HCT116 (cell line): ENCODE measurements around the gene LAGE3. TPM values are rescaled to one million over a fixed set of nuclear protein-coding genes. Genes with fewer than 3 reads are reported as not detected.
A peak's percentile ranks its signal among the peaks of the same experiment; 100 is the strongest.

Experiments
- ATAC-seq: fragments of 200-7000 bp; cut with Tn5 transposase; 2 replicates; pipeline ENCODE4 v1.9.1; 2020; ENCODE audit warnings: mild to moderate bottlenecking, moderate library complexity
- BruUV-seq: library from RNA; stranded (reverse); fragments of 400-500 nt; replicated peaks from 2 replicates; lab custom pipeline; 2021; lab: Mats Ljungman, UMichigan
- CTCF ChIA-PET: fragments of 300-600 bp; sonication (Branson Sonifier 250); formaldehyde crosslinking; loops from one replicate; lab custom pipeline; 2021; ENCODE audit warnings: antibody characterized with exemption; lab: Charles Lee
- POLR2A ChIA-PET: fragments of 300-600, 350-600 bp; sonication (Branson Sonifier 250); formaldehyde crosslinking; loops from one replicate; lab custom pipeline; 2021; ENCODE audit warnings: antibody characterized with exemption; lab: Charles Lee
- RAD21 ChIA-PET, 2 experiments: fragments of 300-600 bp; sonication (Branson Sonifier 250); formaldehyde crosslinking; loops; one replicate each; lab custom pipeline; 2023; ENCODE audit warnings: low total read pairs in 2 of 2; ENCODE audit not compliant: uncharacterized antibody in 2 of 2, unreplicated experiment in 2 of 2, low non-redundant PET in 1 of 2; lab: Charles Lee
- DNase-seq: peaks from one replicate; pipeline ENCODE4 v3.0.0-alpha.2; 2010; ENCODE audit warnings: low read depth, low spot score
- H2AFZ ChIP-seq: fragments of 200-600 bp; shearing (Covaris generic), sonication (generic); 2 replicates; pipeline ENCODE4 v1.6.1; 2017; ENCODE audit warnings: low read depth, mixed run types, mixed read lengths, antibody characterized with exemption, low read length; ENCODE audit not compliant: poor library complexity, severe bottlenecking
- H3K27ac ChIP-seq: 2 replicates; pipeline ENCODE4 v1.5.1; 2012; ENCODE audit warnings: low read depth, low read length
- H3K27me3 ChIP-seq: fragments of 200-600 bp; sonication (generic); 2 replicates; pipeline ENCODE4 v1.6.1; 2016; ENCODE audit warnings: mixed run types, low read length, mixed read lengths; ENCODE audit not compliant: insufficient read depth
- H3K36me3 ChIP-seq, 2 experiments: fragments of 200-500 bp in 1 of 2; fragments of 200-600 bp in 1 of 2; sonication (Bioruptor generic) in 1 of 2; sonication (generic) in 1 of 2; 2 replicates each; pipeline versions ENCODE4 v1.5.1 to v1.6.1; 2014 to 2016; ENCODE audit warnings: low read length in 2 of 2, inconsistent platforms in 1 of 2, mixed read lengths in 1 of 2, mixed run types in 1 of 2; ENCODE audit not compliant: insufficient read depth in 2 of 2, control insufficient read depth in 1 of 2
- H3K4me1 ChIP-seq, 2 experiments: fragments of 200-600 bp in 1 of 2; sonication (generic) in 1 of 2; 2 replicates each; pipeline versions ENCODE4 v1.5.1 to v1.6.1; 2012 to 2017; ENCODE audit warnings: low read length in 2 of 2, inconsistent platforms in 1 of 2, mild to moderate bottlenecking in 1 of 2, mixed read lengths in 1 of 2, mixed run types in 1 of 2, moderate library complexity in 1 of 2; ENCODE audit not compliant: insufficient read depth in 2 of 2, control insufficient read depth in 1 of 2
- H3K4me2 ChIP-seq: fragments of 200-600 bp; sonication (generic); 2 replicates; pipeline ENCODE4 v1.6.1; 2017; ENCODE audit warnings: mixed run types, low read length, mixed read lengths
- H3K4me3 ChIP-seq, 2 experiments: fragments of 200-600 bp in 1 of 2; sonication (generic) in 1 of 2; replicated peaks in 1 of 2; 2 replicates each; pipeline ENCODE4 v1.5.1; 2011 to 2016; ENCODE audit warnings: low read length in 2 of 2, control low read depth in 1 of 2, low read depth in 1 of 2, mild to moderate bottlenecking in 1 of 2, mixed read lengths in 1 of 2, mixed run types in 1 of 2
- H3K79me2 ChIP-seq: fragments of 200-600 bp; sonication (generic); 2 replicates; pipeline ENCODE4 v1.6.1; 2017; ENCODE audit warnings: mild to moderate bottlenecking, mixed run types, low read length, moderate library complexity, mixed read lengths; ENCODE audit not compliant: insufficient read depth
- H3K9ac ChIP-seq: fragments of 200-600 bp; sonication (generic); 2 replicates; pipeline ENCODE4 v1.6.1; 2016; ENCODE audit warnings: low read length, mixed read lengths
- H3K9me2 ChIP-seq: fragments of 200-600 bp; sonication (generic), shearing (Covaris generic); 2 replicates; pipeline ENCODE4 v1.6.1; 2017; ENCODE audit warnings: mixed run types, mild to moderate bottlenecking, moderate library complexity; ENCODE audit not compliant: insufficient read depth
- H3K9me3 ChIP-seq, 2 experiments: fragments of 200-500 bp in 1 of 2; fragments of 200-600 bp in 1 of 2; sonication (Bioruptor generic) in 1 of 2; sonication (generic) in 1 of 2; 2 replicates each; pipeline ENCODE4 v1.6.1; 2014 to 2017; ENCODE audit warnings: low read length in 2 of 2, mixed read lengths in 2 of 2, inconsistent platforms in 1 of 2, low read depth in 1 of 2, mild to moderate bottlenecking in 1 of 2, mixed run types in 1 of 2, moderate library complexity in 1 of 2; ENCODE audit not compliant: control insufficient read depth in 1 of 2, insufficient read depth in 1 of 2
- H4K20me1 ChIP-seq: fragments of 200-600 bp; sonication (generic), shearing (Covaris generic); 2 replicates; pipeline ENCODE4 v1.6.1; 2017; ENCODE audit warnings: mixed run types, mild to moderate bottlenecking, moderate library complexity; ENCODE audit not compliant: insufficient read depth
- CTCF ChIP-seq, 3 experiments: fragments of 200-600 bp in 1 of 3; sonication (generic) in 1 of 3; IDR thresholded peaks in 2 of 3; conservative IDR thresholded peaks in 1 of 3; 2 replicates each; pipeline ENCODE4 v1.5.1; 2012 to 2017; ENCODE audit warnings: low read depth in 2 of 3, low read length in 2 of 3, antibody characterized with exemption in 1 of 3, borderline replicate concordance in 1 of 3, control low read depth in 1 of 3, mild to moderate bottlenecking in 1 of 3, mixed read lengths in 1 of 3, mixed run types in 1 of 3, moderate library complexity in 1 of 3; ENCODE audit not compliant: insufficient read depth in 1 of 3
- EZH2 ChIP-seq: fragments of 200-600 bp; sonication (generic); IDR thresholded peaks from 2 replicates; pipeline ENCODE4 v1.6.1; 2017; ENCODE audit warnings: antibody characterized with exemption, mixed run types
- FOSL1 ChIP-seq: IDR thresholded peaks from 2 replicates; pipeline ENCODE4 v1.6.1; 2012; ENCODE audit warnings: low read depth
- MAX ChIP-seq: IDR thresholded peaks from 2 replicates; pipeline ENCODE4 v1.6.1; 2012
- POLR2AphosphoS5 ChIP-seq: IDR thresholded peaks from 2 replicates; pipeline ENCODE4 v1.6.1; 2011; ENCODE audit warnings: mild to moderate bottlenecking, low read depth, low read length, moderate library complexity
- REST ChIP-seq: IDR thresholded peaks from 2 replicates; pipeline ENCODE4 v1.6.1; 2012; ENCODE audit warnings: low read depth
- SP1 ChIP-seq: IDR thresholded peaks from 2 replicates; pipeline ENCODE4 v1.6.1; 2012; ENCODE audit warnings: low read depth
- TCF7L2 ChIP-seq: IDR thresholded peaks from 2 replicates; pipeline ENCODE4 v1.7.0; 2011; ENCODE audit warnings: borderline replicate concordance, inconsistent platforms; ENCODE audit not compliant: insufficient read depth, insufficient read length; ENCODE audit errors: extremely low read depth
- ZBTB33 ChIP-seq: IDR thresholded peaks from 2 replicates; pipeline ENCODE4 v1.6.1; 2011; ENCODE audit warnings: mild to moderate bottlenecking, low read length, moderate library complexity; ENCODE audit not compliant: insufficient replicate concordance; ENCODE audit errors: extremely low read depth
- ZNF274 ChIP-seq: fragments of 200-500 bp; sonication (Bioruptor generic); IDR thresholded peaks from 2 replicates; pipeline ENCODE4 v1.6.1; 2014; ENCODE audit warnings: mild to moderate bottlenecking, low read depth, low read length, inconsistent platforms
- intact Hi-C: fragments of 100-400 bp; cut with micrococcal nuclease; formaldehyde crosslinking; loops from 2 replicates; pipeline ENCODE4 v1.10.0; 2022
- total RNA-seq: library from RNA; stranded (reverse); gene quantifications from one replicate; pipeline ENCODE4 v1.2.1, GENCODE V29; 2021; ENCODE audit not compliant: unreplicated experiment

The LAGE3 gene
- total RNA-seq, 1 experiment from 2014 or later = 42.8 TPM

- Histone ChIP-seq H3K27me3 (no peaks in the 10 kb centered on the region), H3K79me2 (peaks cover 24% of the 10 kb centered on the region), H3K4me3 (peak overlapping the region; percentile 66 to 68), H3K9me3 (no peaks in the 10 kb centered on the region), H3K36me3 (peaks cover 0 to 2% of the 10 kb centered on the region in 2 experiments; a peak in 1 of 4 replicates), H3K4me1 (peaks cover 7 to 12% of the 10 kb centered on the region in 2 experiments; a peak in 1 of 4 replicates), H3K9me2 (no peaks in the 10 kb centered on the region), H3K27ac (peak overlapping the region; percentile 80; the same call in 1 of the 2 replicates), H3K4me2 (peak overlapping the region; percentile 75), H2AFZ (no peak overlapping the region), H3K9ac (peak overlapping the region; percentile 66), H4K20me1 (no peaks in the 10 kb centered on the region)
- peak; percentile 69 for ATAC-seq
- ChIA-PET RAD21 (no interaction called here), POLR2A (interaction anchor here (0.8 to 1.0 kb wide), 2 partner anchors 61 to 88 kb away, joined by 3 read pairs; partner anchors contain the start of gene RPL10), CTCF (no interaction called here)
- intact Hi-C loops = no loop called here
- DNase-seq = no peak
- TF ChIP-seq POLR2AphosphoS5 (no peak), EZH2 (no peak), TCF7L2 (no peak), MAX (no peak), SP1 (no peak), REST (no peak), ZBTB33 (no peak), FOSL1 (no peak), CTCF (IDR thresholded peaks at IDR 0.05 in 2 of 3, conservative IDR thresholded peaks at IDR 0.05 in 1 of 3; ENCODE audit: borderline replicate concordance in 1 of 3, insufficient read depth in 1 of 3, low read depth in 2 of 3, low read length in 2 of 3) (no peak), ZNF274 (no peak)
- BruUV-seq = no TSS peak
Observed at GRCh38 chrX:154458954-154459778, 19.9 kb downstream of the LAGE3 start.
